Fibroblast of the conjunctiva (primary cell): ENCODE data around the gene C11orf21.

Source experiments
- DNase-seq: peaks from one replicate; pipeline ENCODE4 v3.0.0-alpha.2; 2010; ENCODE audit warnings: low read depth

The C11orf21 gene

GRCh38 chr11:2259466-2259830 lies 42.3 kb downstream of the C11orf21 start:
- no peak for DNase-seq

GRCh38 chr11:2258501-2259465 lies 42.9 kb downstream of the C11orf21 start:
- no peak for DNase-seq

DNA sequence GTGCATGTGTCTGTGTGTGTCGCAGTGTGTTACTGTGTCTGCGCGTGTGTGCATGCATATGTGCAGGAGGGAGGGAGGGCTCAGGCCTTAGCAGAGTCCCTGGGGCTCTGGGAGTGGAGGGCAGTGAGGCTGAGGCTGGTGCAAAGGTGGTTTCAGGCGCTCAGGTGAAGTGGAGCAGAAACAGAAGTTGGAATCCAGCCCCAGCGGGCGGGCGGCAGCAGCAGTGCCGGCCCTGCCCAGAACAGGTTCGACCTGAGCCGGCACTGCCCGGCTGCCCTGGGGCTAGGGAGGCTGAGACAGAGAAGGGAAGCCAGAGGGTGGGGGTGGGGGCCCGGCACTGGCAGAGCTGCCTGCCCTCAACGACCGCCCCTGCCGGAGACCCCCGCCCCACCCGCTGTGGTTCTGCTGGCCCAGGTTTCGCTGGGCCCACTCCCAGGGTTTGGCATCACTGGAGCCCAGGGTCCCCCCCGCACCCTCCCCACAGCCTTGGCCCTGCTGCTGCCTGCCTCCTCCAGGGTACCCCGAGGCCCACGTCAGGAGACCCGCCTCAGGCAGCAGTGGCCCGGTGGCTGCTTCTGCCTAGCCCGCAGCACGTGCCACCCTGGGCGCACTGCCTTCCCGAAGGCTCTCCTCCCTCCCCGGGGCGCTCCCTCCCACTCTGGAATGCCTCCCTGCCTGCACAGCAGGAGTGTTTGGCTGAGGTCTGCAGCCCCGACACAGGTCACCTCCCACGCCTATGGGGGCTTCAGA lies 44.6 kb downstream of the C11orf21 start:
- no peak for DNase-seq

GRCh38 chr11:2256293-2256913 lies 45.3 kb downstream of the C11orf21 start:
- DNase-seq = no peak

- no peak for DNase-seq
Measured at GRCh38 chr11:2252018-2252417, 49.7 kb downstream of the C11orf21 start.

DNA sequence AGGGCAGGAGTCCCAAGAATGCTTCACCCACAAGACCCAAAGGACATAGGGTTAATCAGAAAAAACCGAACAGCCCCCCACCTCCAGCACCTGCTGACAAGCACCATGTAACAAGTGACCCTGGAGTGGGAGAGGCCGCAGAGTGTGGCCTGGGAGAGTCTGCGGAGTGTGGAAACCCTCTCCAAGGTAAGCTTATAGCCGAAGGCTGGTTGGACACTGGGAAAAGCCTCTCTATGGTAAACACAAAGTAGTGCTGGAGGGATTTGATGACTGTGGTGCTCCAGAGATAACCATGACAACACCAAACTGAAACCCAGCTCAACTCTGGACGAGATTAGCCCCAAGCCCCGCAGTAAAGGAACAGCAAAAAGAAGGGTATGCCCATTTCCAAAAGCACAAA lies 50.6 kb downstream of the C11orf21 start:
- no peak for DNase-seq

GRCh38 chr11:2250485-2250884 lies 51.2 kb downstream of the C11orf21 start:
- no peak for DNase-seq

DNA sequence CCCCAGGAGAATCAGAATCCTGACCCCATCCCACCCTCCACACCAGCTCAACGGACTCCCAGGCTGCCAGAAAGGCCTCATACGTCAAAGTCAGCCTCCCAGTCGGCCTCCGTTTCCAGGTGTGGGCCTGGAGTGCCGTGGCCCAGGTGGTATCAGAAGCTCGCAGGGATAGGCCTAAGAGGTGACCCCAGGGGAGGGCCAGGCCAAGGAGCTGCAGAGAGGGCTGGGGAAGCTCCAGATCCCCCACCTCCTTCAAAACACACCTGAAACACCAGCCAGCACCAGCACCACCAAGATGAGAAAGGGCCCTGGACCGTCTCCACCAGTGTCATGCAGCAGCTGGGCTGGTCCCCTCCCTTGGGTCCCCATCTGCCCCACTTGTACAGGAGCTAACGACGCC lies 51.7 kb downstream of the C11orf21 start:
- no peak for DNase-seq

DNA sequence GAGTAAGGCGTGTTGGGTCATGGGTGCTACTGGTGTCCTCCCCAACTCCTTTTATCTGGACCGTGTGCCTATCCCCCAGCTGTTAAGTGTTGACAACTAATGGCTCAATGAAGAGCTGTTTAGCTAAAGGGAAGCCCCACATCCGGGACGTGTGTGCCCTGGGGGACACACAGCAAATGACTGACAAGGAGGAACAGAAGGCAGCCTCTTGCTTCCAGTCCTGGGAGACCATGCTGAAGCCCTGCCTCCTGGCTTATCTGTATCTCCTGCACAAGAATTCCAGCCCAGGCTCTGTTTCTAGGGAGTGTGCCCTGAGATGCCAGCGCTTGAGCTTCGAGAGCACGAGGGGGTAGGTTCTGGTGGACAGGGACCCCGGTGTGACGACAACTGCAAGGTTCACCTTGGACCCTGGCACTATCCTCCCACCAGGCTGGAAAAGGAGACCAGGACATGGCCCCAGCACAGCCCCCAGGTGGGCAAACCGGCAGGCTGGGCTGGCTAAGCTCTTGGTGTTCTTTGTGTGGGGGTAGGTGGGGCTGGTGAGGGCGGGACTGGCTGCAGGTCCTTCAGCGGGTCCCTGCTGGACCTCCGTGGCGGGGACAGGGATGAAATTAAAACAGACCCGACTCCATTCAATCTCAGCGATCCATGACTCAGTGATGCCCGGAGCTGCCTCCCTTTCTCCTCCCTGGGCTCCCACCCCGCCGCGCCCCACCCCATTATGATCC lies 52.4 kb downstream of the C11orf21 start:
- DNase-seq = no peak

DNA sequence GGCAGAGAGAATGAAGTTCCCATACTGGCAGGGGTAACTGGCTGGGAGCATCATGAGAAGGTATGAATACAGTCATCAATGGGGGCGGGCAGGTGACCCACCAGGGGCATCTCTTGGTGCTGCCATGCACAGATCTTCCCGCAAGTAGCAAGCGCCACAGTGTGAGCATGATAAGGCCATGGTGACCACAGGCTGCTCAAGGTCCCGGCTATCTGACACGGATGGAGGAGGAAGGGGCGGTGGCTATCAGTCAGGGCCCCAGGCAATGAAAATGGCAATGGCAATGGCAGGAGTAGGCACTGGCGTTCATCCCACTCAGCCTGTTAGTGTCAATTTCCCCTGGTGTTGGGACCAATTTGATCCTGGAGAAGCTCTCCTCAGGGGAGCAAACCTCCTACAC lies 53.0 kb downstream of the C11orf21 start:
- DNase-seq = no peak

GRCh38 chr11:2248242-2248641 lies 53.5 kb downstream of the C11orf21 start:
- no peak for DNase-seq

GRCh38 chr11:2247496-2247895 lies 54.2 kb downstream of the C11orf21 start:
- DNase-seq = no peak
